ENCODE results near the gene CLDN24.

CLDN24 gene

DNA sequence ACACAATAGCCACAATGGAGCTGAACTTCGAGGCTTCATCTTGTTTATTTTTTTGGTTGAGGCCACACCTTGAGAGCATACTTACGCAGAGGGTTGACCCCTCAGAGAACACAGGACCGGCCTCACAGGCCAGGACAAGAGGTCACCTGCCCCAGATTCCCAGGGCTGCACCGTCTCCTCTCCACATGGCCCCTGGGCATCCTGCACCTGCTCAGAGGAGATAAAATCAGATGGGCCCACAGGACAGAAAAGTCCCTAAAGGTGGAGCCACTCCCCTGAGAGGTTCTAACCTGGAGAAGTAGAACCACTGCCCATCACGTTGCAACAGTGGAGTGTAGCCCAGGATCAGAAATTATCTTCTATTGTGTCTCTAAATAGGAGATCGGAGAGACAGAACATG, 1.1 kb upstream of the CLDN24 start:
- DNase-seq (ENCODE audit: low read depth in 1 of 2, low spot score in 1 of 2) = no peak

DNA sequence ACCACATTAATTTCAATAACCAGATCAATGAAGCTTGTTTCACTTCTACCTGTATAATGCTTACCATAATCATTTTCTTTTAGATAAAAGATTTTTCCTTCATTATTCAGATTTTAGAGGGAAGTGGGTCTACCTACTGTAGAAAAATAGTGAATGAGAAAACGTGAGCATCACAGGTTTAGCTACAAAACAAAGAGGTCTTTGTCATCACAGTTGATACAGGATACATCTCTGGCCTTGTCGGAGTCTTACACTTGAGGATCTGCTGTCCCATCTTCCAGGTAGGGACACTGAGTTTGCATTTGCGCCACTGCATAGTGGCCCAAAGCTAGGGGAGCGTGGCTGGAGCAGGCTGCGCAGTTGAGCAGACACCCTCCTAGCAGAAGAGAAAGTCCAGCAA, 710 bp downstream of the CLDN24 start:
- no peak for DNase-seq (ENCODE audit: low read depth in 1 of 2, low spot score in 1 of 2)

DNA sequence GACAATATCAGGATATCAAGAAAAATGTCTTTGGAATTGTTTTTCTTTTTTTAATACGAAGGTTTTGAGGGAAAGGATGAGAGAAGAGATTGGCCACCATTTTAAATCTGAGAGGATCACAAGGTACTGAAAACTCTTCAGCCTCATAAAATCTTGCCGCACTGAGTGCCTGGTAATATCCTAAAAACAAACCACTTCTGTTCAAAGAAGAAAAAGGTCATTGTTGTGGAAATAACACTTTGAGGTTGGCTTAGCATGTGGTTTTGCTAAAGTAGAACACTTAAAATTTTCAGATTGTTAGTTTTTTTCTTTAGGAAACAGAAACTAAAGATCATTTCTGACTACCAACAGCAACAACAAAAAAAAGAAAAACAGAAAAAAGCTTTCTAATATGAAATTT, 1.1 kb downstream of the CLDN24 start:
- DNase-seq (ENCODE audit: low read depth in 1 of 2, low spot score in 1 of 2) = no peak

DNA sequence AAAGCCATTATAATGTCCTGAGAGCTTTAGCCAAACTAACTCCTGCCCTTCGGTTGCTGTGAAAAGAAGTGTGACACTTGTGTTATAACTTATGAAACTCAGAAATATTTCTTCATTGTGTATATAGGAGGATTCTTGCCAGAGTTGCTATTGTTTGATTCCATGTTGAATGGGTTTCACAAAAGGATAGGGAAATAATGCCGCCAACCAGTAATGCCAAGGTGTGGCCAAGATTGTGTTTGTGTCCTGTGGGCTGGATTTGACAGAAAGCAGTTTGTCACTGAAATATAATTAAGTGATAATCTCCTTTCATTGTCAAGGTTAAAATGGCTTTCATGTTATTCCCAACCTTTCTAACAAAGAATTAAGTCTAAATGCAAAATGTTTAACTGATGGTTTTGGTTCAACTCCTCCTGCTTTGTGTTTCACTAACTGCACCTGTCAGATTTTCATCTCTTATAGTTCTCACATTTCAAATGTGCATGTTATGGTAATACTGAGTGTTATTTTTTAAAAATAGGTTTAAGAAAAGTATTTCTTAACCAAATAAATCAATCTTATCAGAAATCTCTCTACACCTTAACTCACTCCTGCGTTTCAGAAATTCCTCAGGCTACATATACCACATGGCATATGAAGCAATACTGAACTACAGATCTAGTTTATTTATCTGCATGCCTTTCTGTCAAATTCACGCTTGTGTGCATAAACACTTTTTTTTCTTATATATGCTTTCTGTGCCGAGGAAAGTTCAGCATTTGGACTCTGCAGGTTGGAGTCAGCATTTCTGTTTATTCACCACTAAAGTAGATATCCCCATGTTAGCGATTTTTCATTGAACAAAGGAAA, 1.8 kb downstream of the CLDN24 start, which contains the start of gene CLDN22:
Gene CLDN22, minus strand, starts transcription at position 66 of the 849 bp plus-strand sequence. Its CDS starts 58 bp downstream, at position 8.
- DNase-seq (ENCODE audit: low read depth in 1 of 2, low spot score in 1 of 2) = no peak

DNA sequence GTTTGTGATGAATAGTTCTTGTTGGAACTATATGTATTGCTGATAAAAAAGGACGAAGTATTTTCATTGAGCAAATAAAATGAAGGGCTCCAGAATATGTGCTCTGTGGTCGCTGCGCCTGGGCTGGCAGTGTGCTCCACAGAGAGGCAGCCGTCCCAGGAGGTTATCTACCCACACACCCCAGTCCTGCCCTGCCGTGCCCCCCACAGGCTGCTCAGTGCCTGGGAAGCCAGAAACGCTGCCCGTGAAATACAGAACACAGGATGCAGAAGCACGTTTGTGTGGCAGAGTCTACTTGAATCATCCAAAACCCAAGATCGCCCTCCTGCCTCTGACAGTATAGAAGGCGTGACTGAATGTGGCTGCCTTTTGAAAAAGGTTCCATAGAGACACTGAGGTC, 3.6 kb downstream of the CLDN24 start:
- no peak for DNase-seq (ENCODE audit: low read depth in 1 of 2, low spot score in 1 of 2)

DNA sequence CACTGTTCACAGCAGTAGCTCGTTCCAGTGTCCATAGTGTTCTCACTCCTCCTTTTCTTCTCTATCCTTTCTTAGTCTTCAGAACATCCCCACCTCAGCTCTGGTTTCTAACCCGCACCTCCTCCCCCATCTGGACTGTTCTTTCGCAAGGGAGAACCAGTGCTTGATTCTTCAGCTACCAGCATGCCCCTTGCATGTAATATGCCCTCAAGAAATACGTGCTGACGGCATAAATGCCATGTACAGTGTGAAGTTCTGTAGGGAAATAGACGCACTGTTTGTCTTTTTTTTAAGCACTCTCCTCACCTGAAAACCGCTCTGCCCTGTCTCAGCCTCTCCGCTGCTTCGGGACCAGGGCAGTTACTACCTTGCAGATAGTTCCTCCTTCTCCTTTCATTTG, 7.4 kb downstream of the CLDN24 start:
- no peak for DNase-seq (ENCODE audit: low read depth in 1 of 2, low spot score in 1 of 2)

DNA sequence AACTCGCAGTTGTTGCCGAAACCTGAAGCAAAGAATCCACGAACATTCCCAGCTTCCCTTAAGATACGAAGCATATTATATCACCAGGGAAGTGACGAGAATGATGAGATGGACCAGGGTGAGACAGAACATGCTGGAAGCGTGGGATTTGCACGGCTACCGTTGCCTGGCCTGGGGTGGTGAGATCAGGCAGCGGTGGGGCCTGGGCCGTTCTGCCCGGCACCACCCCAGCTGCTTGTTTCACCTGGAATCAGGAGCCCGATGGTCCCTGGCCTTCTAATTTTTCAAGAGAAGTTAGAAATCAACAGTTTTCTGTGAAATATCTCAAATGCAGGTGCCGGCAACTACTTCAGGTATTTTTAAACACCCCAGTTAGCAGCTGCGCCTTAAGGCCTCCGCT, 7.9 kb downstream of the CLDN24 start:
- no peak for DNase-seq (ENCODE audit: low read depth in 1 of 2, low spot score in 1 of 2)

DNA sequence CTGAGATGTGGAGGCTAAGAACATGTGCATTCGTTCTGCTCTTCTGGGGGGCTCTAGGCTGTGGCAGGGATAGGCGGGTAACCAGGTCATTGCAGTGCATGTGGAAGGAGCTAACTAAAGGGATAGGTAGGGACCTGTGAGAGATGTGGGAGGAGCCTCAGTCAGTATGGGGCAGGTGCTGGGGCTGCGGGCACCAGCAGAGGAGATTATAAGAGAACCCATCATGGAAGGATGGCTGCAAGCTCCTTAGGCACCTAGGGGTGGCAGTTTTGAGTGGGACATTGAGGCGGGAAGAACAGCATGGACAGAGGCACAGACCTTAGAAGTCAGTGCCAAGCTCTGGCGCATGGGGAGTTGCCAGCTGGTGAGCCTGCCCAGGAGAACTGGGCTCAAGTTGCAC, 9.4 kb downstream of the CLDN24 start:
- DNase-seq (ENCODE audit: low read depth in 1 of 2, low spot score in 1 of 2) = no peak

DNA sequence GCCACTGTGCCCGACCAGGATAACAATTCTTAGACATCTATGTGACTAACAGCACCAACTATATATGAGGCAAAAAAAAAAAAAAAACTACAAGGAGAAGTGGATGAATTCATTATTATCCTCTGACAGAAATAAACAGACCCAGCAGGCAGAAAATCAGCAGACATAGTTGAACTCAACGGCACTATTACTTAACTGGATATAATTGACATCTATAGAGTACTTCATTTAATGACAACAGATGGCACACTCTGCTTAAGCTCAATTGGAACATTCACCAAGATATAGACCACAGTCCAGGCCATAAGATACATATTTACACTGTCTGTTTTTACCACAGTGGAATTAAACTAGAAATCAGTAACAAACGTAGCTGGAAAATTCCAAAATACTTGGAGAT, 15.4 kb downstream of the CLDN24 start:
- DNase-seq (ENCODE audit: low read depth in 1 of 2, low spot score in 1 of 2) = no peak

DNA sequence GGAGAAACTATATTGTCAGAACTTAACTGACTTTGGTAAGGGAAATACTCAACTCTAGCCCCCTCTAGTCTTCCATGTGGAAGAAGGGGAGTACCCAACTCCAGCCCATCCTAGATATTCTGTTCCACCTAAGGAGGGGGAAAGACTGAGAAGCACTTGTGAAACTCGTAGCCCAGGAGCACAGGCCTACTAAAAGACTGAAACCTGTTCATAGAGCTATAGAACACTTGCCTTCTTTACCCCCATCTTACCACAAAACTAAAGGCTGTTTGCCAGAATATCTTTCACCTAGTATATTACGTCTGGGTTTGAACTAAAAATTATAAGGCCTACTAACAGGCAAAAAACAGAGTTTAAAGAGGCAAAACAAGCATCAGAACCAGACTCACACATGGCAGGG, 17.7 kb downstream of the CLDN24 start:
- no peak for DNase-seq (ENCODE audit: low read depth in 1 of 2, low spot score in 1 of 2)

DNA sequence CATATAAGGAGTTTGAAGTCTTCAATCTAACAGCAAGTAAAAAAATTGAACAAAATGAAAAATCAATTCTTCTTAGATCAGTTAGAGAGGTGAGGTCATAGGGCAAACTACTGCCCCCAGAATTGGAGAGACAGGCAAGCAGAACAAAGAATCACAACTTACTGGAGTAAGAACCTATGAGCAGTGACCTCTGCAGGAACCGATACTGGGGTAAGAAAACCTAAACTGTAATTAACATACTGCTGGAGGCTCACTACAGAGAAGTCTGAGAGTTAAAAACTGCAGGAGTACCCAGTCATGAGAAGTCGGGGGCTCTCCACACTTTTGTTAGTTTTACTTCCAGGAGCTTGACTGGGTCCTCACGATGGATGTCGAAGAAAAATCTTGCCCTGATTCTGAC, 18.2 kb downstream of the CLDN24 start:
- no peak for DNase-seq (ENCODE audit: low read depth in 1 of 2, low spot score in 1 of 2)

DNA sequence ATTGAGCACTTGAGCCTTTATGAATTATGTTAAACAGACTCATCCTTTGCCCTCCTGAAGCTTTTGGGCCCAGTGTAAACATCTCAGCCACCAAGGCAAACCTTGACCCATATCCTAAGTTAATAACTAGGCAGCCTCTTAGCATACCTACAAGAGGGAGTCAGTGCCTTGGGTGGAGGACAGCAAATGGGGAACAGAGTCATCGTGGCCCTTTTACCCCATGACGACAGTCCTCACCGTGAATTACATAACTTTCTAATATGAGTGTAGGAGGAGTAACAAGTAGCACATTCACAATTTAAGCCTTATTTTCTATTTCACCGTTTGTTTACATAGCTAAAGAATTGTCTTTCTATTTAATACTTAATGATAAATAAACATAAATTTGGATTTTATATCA, 18.9 kb downstream of the CLDN24 start:
- DNase-seq (ENCODE audit: low read depth in 1 of 2, low spot score in 1 of 2) = no peak

DNA sequence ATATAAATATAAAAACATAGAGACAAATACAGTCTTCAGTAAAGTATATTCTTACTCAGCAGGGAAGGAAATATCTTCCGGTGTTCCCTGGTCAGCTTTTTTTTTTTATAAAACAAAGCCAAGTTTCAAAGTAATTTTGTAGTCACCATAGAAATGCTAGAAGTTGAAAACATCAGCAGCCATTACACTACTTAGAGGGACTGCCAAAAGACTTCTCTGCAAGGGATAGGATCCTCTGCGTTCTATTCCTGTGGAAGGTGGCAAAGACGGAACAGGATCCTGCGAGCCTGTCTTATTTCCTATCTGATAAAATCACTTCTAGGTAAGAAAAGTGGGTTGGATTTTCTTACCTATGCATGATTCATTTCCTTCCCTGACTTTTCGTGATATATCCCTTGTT, 21.6 kb downstream of the CLDN24 start:
- DNase-seq (ENCODE audit: low read depth in 1 of 2, low spot score in 1 of 2) = no peak

DNA sequence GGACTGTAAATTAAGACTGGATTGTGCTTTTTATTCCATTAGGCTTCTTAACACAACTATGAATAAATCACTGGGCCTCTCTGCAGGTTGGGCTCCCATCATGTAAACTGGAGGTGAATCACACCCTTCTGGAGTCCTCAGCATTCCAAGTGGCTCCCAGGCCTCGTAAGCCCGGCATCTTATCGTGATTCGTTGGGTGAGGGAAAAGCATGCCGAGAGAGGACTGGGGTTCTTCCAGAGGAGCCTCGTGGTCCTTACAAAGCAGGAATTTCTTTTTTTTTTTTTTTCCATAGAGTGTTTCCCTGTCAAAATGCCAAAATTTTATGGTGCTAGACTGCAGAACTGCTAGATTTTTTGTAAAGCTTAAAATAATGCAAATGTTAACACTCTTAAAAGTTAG, 22.2 kb downstream of the CLDN24 start:
- DNase-seq (ENCODE audit: low read depth in 1 of 2, low spot score in 1 of 2) = no peak

DNA sequence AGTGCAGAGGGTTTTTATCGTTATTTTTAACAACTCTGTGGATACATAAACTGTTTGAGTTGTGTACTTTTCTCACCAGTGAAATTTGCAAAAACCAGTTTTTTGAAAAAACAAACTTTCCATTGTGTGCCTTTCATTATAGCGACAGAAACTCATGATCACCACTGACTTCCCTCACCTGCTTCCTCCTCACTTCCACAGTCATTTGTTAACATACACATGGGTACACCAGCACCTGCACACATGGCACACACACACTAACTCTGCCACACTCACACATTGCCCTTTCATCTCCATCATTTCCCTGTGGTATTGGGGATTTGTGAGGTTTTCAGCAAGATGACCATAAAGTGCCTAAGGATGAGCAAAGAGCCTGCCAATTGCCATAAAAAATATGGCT, 22.8 kb downstream of the CLDN24 start:
- no peak for DNase-seq (ENCODE audit: low read depth in 1 of 2, low spot score in 1 of 2)

DNA sequence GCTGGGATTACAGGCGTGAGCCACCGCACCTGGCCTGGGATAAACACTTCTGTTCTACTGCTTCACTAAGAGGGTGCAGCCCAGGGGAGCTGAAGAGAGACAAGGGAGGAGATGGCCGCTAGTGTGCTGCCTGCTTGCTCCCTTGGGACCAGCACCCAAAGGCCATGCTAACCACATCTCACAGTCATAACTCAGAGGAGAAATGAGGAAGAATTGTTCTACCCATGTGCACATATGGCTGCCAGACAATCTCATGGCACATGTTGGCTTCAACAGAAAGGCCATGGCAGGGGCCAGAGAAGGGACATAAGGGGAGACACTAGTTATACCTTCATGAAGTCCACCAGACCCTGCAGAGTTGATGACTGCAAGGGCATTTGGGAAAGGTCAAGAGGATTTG, 24.6 kb downstream of the CLDN24 start:
- DNase-seq (ENCODE audit: low read depth in 1 of 2, low spot score in 1 of 2) = no peak

DNA sequence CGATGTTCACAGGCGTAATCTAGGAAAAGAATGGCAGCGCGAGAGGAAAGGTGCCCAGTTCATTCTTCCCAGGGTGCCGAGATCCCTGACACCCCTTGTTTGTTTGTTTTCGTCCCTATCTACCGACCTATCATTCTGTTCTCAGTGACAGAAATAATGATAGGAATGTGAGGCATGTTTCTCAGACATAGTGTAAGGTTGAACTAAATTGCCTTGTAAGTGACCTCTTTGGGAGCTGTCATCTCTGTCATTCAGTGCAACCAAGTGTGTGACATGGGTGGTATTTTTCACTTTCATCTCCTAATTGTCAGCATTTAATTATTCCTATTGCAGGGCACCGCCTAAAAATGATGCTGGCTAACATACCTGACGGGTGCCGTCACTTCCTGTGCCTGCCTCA, 26.5 kb downstream of the CLDN24 start:
- DNase-seq (ENCODE audit: low read depth in 1 of 2, low spot score in 1 of 2) = no peak

DNA sequence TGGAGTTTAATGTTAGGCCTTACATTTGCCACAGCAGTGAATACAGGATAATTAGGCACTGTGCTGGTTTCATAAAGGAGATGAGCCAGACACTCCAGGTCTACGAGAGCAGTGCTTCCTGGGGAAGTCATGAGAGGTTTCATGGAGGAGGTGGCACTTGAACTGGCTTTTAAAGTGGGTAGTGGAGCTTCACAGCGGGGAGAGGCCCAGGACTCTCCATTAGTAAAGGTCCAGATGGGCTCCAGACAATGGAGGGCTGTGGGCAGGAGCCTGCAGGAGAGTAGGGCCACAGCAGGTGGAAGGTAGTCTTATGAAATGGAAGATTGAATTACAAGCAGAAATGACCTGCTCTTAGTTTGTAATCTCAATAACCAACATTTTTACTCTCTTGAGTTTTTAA, 31.2 kb downstream of the CLDN24 start:
- DNase-seq (ENCODE audit: low read depth in 1 of 2, low spot score in 1 of 2) = no peak

DNA sequence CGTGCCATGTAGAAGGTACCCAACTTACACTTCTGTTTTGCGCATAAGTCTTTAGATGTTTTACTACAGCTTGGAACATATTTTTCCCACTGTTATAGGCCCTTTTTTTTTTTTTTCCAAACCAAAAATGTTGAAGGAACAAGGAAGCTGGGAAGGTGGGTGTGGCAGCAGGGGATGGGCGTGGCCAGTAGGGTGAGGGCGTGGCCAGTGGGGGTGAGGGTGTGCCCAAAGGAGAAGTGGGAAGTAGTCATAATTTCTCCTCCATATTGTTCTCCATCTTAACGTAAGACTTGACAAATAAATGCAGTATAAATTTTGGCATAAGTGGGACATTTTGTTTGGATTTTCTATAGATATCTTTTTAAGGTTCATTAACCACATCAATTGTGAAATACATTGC, 32.5 kb downstream of the CLDN24 start:
- DNase-seq (ENCODE audit: low read depth in 1 of 2, low spot score in 1 of 2) = no peak

DNA sequence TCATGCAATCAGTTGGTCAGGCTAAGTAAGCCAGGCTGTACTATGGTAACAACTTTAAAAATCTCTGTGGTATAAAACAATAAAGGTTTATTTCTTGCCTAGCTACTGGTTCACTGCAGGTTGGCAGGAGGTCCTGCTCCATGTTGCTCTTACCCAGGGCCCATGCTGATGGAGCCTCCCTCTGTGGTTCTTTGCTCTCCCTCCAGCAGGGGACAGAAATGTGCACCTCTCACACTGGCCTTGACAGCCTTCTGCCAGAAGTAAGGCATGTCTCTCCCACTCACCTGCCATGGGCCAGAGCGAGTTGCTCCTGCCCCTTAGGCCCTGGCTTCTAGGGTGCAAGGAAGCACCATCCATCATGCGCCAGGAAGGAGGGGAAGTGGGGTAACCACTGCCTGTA, 33.3 kb downstream of the CLDN24 start:
- no peak for DNase-seq (ENCODE audit: low read depth in 1 of 2, low spot score in 1 of 2)

DNA sequence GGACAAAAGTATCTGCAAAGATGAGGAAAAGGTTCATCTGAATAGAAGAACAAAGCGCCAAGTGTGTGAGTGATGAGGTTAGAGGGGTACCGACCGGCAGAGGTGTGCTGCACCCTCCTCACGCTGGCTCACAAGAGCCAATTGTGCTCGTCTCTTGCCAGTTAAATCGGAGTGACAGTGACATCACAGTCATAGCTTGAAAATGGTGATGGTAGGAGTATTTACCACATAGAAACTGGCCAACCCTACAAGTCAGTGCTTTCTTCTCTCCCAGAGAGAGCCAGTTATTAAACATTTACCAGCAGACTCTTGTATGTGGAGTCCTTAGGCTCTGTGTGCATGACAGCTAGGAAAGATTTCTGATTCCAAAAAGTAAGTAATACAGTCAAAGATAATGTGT, 34.5 kb downstream of the CLDN24 start:
- no peak for DNase-seq (ENCODE audit: low read depth in 1 of 2, low spot score in 1 of 2)

DNA sequence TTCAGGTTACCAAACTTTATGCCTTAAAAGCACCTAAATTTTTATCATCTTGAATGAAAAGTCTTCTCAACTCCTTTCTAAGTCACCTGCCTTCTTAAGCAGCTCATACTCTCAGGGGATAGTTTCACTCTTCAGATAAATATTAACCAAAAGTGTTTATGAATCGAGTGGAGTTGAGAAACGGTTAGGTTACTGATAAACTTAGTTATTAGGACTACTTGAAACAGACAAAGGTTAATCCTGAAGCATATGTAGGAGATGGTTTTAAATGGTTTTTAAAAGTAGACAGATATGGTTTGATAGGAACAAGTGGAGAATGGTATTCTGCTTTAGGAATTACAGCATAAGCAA, 34.9 kb downstream of the CLDN24 start:
- DNase-seq (ENCODE audit: low read depth in 1 of 2, low spot score in 1 of 2) = no peak

DNA sequence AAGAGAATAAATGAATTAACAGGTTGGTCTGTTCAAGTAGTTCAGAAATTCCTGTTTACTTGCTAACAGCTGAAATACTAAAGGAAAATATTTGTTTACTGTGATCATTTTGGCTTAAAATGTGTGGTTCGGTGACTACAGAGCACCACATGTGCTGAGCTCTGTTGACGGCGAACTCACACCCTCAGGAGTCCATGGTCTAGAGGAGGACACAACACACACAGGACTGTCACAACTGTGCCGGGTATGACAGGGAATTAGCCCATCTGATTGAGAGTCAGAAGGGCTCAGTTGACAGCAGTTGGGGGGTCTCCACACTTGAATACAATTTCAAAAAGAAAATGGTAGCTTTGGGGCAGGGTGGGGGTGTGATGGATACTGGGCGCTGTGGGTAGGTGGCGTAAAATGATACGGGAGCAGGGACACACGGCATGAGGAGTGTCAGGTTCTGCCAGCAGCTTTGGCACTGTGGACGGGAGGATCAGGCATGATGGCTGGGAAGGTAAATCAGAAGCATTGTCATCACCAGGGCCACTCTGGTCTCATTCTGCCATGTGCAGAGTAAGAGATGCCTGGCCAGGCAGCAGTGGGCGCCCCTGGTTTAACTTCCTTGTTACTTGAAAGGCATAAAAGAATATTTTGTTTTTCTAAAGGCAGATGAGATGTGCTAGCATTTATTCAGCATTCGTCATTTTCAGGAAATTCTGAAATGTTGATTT, 35.5 kb downstream of the CLDN24 start:
- DNase-seq (ENCODE audit: low read depth in 1 of 2, low spot score in 1 of 2) = no peak
